HG03159 (cell line): ENCODE data around the gene SPDYC.

Experiments
- ATAC-seq: cut with Tn5 transposase; IDR thresholded peaks from one replicate; pipeline ENCODE4 v1.9.1; 2021; ENCODE audit warnings: mild to moderate bottlenecking, moderate library complexity; ENCODE audit not compliant: unreplicated experiment

The SPDYC gene

GRCh38 chr11:65170058-65170534, at the start of gene SPDYC:
SPDYC (plus strand) TSS chr11:65170233; CDS start chr11:65171358, 1,125 bp downstream.
- ATAC-seq: no peak

- no peak for ATAC-seq
Observed at GRCh38 chr11:65120831-65121230, 49.2 kb upstream of the SPDYC start.

GRCh38 chr11:65121447-65121864, 48.6 kb upstream of the SPDYC start:
- no peak for ATAC-seq

- ATAC-seq: peak; percentile 62
Observed at GRCh38 chr11:65121865-65122696, 48.0 kb upstream of the SPDYC start, which contains the start of the genes FAU and MRPL49. FAU (minus strand) TSS chr11:65122134; CDS start chr11:65121813, 321 bp downstream. MRPL49 (plus strand) TSS chr11:65122321; CDS start chr11:65122347, 26 bp downstream.

GRCh38 chr11:65124480-65125196, 45.4 kb upstream of the SPDYC start:
- ATAC-seq: no peak

- ATAC-seq: no peak
Observed at GRCh38 chr11:65125197-65126056, 44.6 kb upstream of the SPDYC start.

- ATAC-seq: no peak
Observed at GRCh38 chr11:65126624-65127274, 43.3 kb upstream of the SPDYC start.

- ATAC-seq: no peak
Observed at GRCh38 chr11:65127473-65128181, 42.4 kb upstream of the SPDYC start.

GRCh38 chr11:65128182-65129145, 41.6 kb upstream of the SPDYC start:
- no peak for ATAC-seq

GRCh38 chr11:65129649-65130441, 40.2 kb upstream of the SPDYC start:
- ATAC-seq: no peak

- ATAC-seq: no peak
Observed at GRCh38 chr11:65130631-65131416, 39.2 kb upstream of the SPDYC start.

- no peak for ATAC-seq
Observed at GRCh38 chr11:65131417-65131776, 38.6 kb upstream of the SPDYC start.

- ATAC-seq: no peak
Observed at GRCh38 chr11:65131895-65132237, 38.2 kb upstream of the SPDYC start.

GRCh38 chr11:65132238-65132987, 37.6 kb upstream of the SPDYC start:
- ATAC-seq: no peak

- no peak for ATAC-seq
Observed at GRCh38 chr11:65132988-65133700, 36.9 kb upstream of the SPDYC start.

GRCh38 chr11:65133724-65134123, 36.3 kb upstream of the SPDYC start:
- ATAC-seq: no peak
